ENCODE data around the gene PPARG. TPM values are rescaled to one million over a fixed set of nuclear protein-coding genes. Genes with fewer than 3 reads are reported as not detected.

The PPARG gene
- total RNA-seq, 2 donors from 2014 or later: 7.0 to 12.9 TPM

DNA sequence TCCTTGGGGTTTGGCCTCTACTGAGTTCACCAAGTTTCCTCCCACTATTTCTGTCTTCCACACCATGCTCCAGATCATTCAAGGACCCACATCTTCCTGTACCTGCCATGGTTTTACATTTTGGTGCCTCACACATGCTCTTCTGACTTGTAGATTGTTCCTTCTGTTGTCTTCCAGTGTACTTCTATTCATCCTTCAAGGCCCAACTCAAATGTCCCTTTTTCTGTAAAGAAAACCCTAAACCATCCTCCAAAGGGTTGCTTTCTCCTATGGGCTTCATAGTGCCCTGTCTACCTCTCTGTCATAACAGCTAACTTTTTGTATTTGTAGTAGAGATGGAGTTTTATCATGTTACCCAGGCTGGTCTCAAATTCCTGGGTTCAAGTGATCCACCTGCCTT, 175.3 kb downstream of the PPARG start:
- intact Hi-C loops (cut with DNase I): no loop called here
- no peaks in the 10 kb centered on the region for H3K9me3 ChIP-seq

GRCh38 chr3:12465151-12465835, 176.4 kb downstream of the PPARG start:
- Histone ChIP-seq H3K27ac (no peak overlapping the region), H3K27me3 (replicated peaks; ENCODE audit: insufficient read depth) (no peaks in the 10 kb centered on the region), H3K4me1 (replicated peaks) (no peaks in the 10 kb centered on the region), H3K4me3 (no peak overlapping the region), H3K9me3 (no peaks in the 10 kb centered on the region), H3K36me3 (no peaks in the 10 kb centered on the region)
- TF ChIP-seq CTCF (IDR thresholded peaks at IDR 0.05) (no peak), POLR2A (IDR thresholded peaks at IDR 0.05) (no peak), POLR2AphosphoS5 (IDR thresholded peaks at IDR 0.05) (no peak)
- no peak for DNase-seq (ENCODE audit: low spot score)
- intact Hi-C loops (cut with DNase I): no loop called here
- WGBS: 82% methylated on average over 18 of the region's 18 CpGs

More for the DNA sequence above, 175.3 kb downstream of the PPARG start:
- no peak for TF ChIP-seq CTCF (IDR thresholded peaks at IDR 0.05)
- no peak for TF ChIP-seq POLR2A (IDR thresholded peaks at IDR 0.05)
- no peak for TF ChIP-seq POLR2AphosphoS5 (IDR thresholded peaks at IDR 0.05)
- DNase-seq (ENCODE audit: low spot score): no peak
- H3K4me1 ChIP-seq (replicated peaks): no peaks in the 10 kb centered on the region
- H3K27me3 ChIP-seq (replicated peaks; ENCODE audit: insufficient read depth): no peaks in the 10 kb centered on the region
- no peak overlapping the region for H3K27ac ChIP-seq
- H3K36me3 ChIP-seq: no peaks in the 10 kb centered on the region
- H3K4me3 ChIP-seq: no peak overlapping the region

DNA sequence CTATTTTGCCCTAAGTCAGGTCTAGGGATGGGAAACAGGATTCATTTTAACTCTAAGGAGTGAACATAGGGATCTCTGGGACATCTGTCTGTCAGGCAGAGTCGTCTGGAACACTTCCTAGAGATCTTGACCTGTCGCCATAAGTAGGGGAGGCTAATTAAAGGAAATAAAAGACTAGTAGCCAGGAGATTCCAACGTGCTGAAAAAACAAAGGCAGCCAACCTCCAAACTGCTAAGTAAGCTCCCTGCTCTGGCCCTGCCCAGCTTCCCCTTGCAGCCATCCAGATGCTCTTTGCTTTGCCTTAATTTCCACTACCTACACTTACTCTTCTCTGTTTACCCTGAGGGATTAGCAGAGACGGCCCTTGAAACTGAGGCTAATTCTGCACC, 177.0 kb downstream of the PPARG start:
- no peak for DNase-seq (ENCODE audit: low spot score)
- WGBS: 52% methylated on average over 4 of the region's 4 CpGs

DNA sequence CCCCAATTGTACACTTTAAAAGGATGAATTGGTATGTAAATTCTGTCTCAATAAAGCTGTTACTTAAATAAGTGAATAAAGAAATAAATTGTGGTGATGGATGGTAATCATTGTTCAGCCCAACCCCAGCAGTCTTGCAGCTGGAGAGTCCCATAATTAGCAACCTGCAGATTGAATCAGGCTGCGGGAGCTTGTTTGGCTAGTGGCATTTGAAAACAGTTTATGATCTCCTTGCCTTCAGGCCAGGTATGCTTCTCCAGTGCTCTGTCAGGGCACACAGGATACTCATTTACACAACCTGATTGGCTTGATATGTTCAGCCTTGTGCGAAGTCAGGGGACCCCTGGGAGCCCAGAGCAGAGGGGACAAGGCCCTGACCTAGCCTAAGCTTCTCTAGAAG, 178.9 kb downstream of the PPARG start:
- Histone ChIP-seq H3K27me3 (replicated peaks; ENCODE audit: insufficient read depth) (no peaks in the 10 kb centered on the region), H3K36me3 (no peaks in the 10 kb centered on the region), H3K9me3 (no peaks in the 10 kb centered on the region), H3K4me1 (replicated peaks) (no peaks in the 10 kb centered on the region), H3K27ac (no peak overlapping the region), H3K4me3 (no peak overlapping the region)
- no peak for TF ChIP-seq POLR2AphosphoS5 (IDR thresholded peaks at IDR 0.05)
- TF ChIP-seq POLR2A (IDR thresholded peaks at IDR 0.05): no peak
- no peak for TF ChIP-seq CTCF (IDR thresholded peaks at IDR 0.05)
- intact Hi-C loops (cut with DNase I): no loop called here
- WGBS: 78% methylated on average over 2 of the region's 2 CpGs
- DNase-seq (ENCODE audit: low spot score): no peak

More for the DNA sequence above, 177.0 kb downstream of the PPARG start:
- no peak overlapping the region for H3K27ac ChIP-seq
- H3K4me1 ChIP-seq (replicated peaks): no peaks in the 10 kb centered on the region
- no peaks in the 10 kb centered on the region for H3K9me3 ChIP-seq
- intact Hi-C loops (cut with DNase I): no loop called here
- no peak overlapping the region for H3K4me3 ChIP-seq
- TF ChIP-seq POLR2A (IDR thresholded peaks at IDR 0.05) (no peak), CTCF (IDR thresholded peaks at IDR 0.05) (no peak), POLR2AphosphoS5 (IDR thresholded peaks at IDR 0.05) (no peak)
- no peaks in the 10 kb centered on the region for H3K36me3 ChIP-seq
- no peaks in the 10 kb centered on the region for H3K27me3 ChIP-seq (replicated peaks; ENCODE audit: insufficient read depth)

GRCh38 chr3:12468276-12468675, 179.4 kb downstream of the PPARG start:
- no peaks in the 10 kb centered on the region for H3K27me3 ChIP-seq (replicated peaks; ENCODE audit: insufficient read depth)
- H3K4me3 ChIP-seq: no peak overlapping the region
- DNase-seq (ENCODE audit: low spot score): no peak
- H3K27ac ChIP-seq: no peak overlapping the region
- H3K4me1 ChIP-seq (replicated peaks): no peaks in the 10 kb centered on the region
- no peak for TF ChIP-seq POLR2A (IDR thresholded peaks at IDR 0.05)
- TF ChIP-seq POLR2AphosphoS5 (IDR thresholded peaks at IDR 0.05): no peak
- no peak for TF ChIP-seq CTCF (IDR thresholded peaks at IDR 0.05)
- WGBS: 93% methylated on average over 6 of the region's 6 CpGs
- no peaks in the 10 kb centered on the region for H3K9me3 ChIP-seq
- intact Hi-C loops (cut with DNase I): no loop called here
- H3K36me3 ChIP-seq: no peaks in the 10 kb centered on the region
